C4-2B (cell line): Measurements from ENCODE around the gene XIRP2.

Experiments
- CTCF ChIP-seq: fragments of 450-650 bp; conservative IDR thresholded peaks from 2 replicates; pipeline ENCODE4 v1.5.1; 2017; ENCODE audit warnings: mild to moderate bottlenecking
- ZFX ChIP-seq: fragments of 450-650 bp; IDR thresholded peaks from 2 replicates; pipeline ENCODE4 v1.6.1; 2017

GRCh38 chr2:167001165-167001564 lies 112.9 kb downstream of the XIRP2 start:
- no peak for TF ChIP-seq CTCF
- TF ChIP-seq ZFX: no peak
